ENCODE measurements around the gene GK.
"Not testable (repeated sequence)": the region's sequence is repeated elsewhere in the genome, so short reads cannot be mapped to it uniquely, and the experiment has no call there.

The GK gene

GRCh38 chrX:30653415-30654131 is at the start of gene GK:
Gene GK, plus strand, starts transcription at chrX:30653423. Its CDS starts 115 bp downstream, at chrX:30653538.
- DNase-seq = peak; percentile 33

GRCh38 chrX:30607155-30607554 is 46.1 kb upstream of the GK start:
- no peak for DNase-seq

- no peak for DNase-seq
Measured at GRCh38 chrX:30610026-30610425, 43.2 kb upstream of the GK start.

GRCh38 chrX:30612250-30612655 is 41.0 kb upstream of the GK start:
- DNase-seq = no peak

GRCh38 chrX:30613721-30614120 is 39.5 kb upstream of the GK start:
- no peak for DNase-seq

- DNase-seq = no peak
Measured at GRCh38 chrX:30615229-30615628, 38.0 kb upstream of the GK start.

GRCh38 chrX:30618160-30618765 is 35.0 kb upstream of the GK start:
- no peak for DNase-seq

GRCh38 chrX:30620125-30620524 is 33.1 kb upstream of the GK start:
- DNase-seq = no peak

- DNase-seq = no peak
Measured at GRCh38 chrX:30620980-30621618, 32.1 kb upstream of the GK start.

- DNase-seq = no peak
Measured at GRCh38 chrX:30622361-30622760, 30.9 kb upstream of the GK start.

- no peak for DNase-seq
Measured at GRCh38 chrX:30626402-30626801, 26.8 kb upstream of the GK start.

- DNase-seq = no peak
Measured at GRCh38 chrX:30627818-30628652, 25.2 kb upstream of the GK start.

GRCh38 chrX:30634070-30634469 is 19.2 kb upstream of the GK start:
- DNase-seq = not testable (repeated sequence)

GRCh38 chrX:30635630-30636029 is 17.6 kb upstream of the GK start:
- DNase-seq = no peak

GRCh38 chrX:30637874-30638815 is 15.1 kb upstream of the GK start:
- no peak for DNase-seq

GRCh38 chrX:30639702-30640101 is 13.5 kb upstream of the GK start:
- DNase-seq = not testable (repeated sequence)

GRCh38 chrX:30642642-30643041 is 10.6 kb upstream of the GK start:
- no peak for DNase-seq

GRCh38 chrX:30643313-30643821 is 9.9 kb upstream of the GK start:
- no peak for DNase-seq

- DNase-seq = no peak
Measured at GRCh38 chrX:30649859-30650258, 3.4 kb upstream of the GK start.

GRCh38 chrX:30652527-30653414 is 452 bp upstream of the GK start:
- peak; percentile 88 for DNase-seq

GRCh38 chrX:30654386-30654785 is 1.2 kb downstream of the GK start:
- DNase-seq = not testable (repeated sequence)
